HG02870 (cell line): Measurements from ENCODE around the gene RAB11FIP3.
A peak's percentile ranks its signal among the peaks of the same experiment; 100 is the strongest.
"Not testable (repeated sequence)": the region's sequence is repeated elsewhere in the genome, so short reads cannot be mapped to it uniquely, and the experiment has no call there.

Source experiments
- ATAC-seq: cut with Tn5 transposase; IDR thresholded peaks from one replicate; pipeline ENCODE4 v1.9.1; 2021; ENCODE audit warnings: mild to moderate bottlenecking, moderate library complexity; ENCODE audit not compliant: unreplicated experiment

The RAB11FIP3 gene

DNA sequence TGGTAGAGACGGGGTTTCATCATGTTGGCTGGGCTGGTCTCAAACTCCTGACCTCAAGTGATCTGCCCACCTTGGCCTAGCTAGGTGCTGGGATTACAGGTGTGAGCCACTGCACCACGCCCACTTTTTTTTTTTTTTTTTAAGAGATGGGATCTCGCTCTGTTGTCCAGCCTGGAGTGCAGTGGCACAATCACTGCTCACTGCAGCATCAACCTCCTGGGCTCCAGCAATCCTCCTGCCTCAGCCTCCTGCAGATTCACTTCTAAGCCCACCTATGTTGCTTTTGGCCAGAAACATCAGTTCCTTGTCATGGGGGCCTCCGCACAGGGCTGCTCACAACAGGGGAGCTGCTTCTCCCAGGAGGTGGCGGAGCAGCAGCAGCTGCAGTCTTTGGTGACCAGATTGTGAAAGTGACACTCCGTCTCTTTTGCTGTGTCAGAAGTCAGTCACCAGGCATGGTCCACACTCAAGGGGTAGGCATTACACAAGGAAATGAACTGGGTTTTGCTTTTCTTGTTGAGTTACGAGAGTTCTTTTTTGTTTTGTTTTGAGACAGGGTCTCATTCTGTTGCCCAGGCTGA, 32.9 kb upstream of the RAB11FIP3 start:
- ATAC-seq, result no peak

DNA sequence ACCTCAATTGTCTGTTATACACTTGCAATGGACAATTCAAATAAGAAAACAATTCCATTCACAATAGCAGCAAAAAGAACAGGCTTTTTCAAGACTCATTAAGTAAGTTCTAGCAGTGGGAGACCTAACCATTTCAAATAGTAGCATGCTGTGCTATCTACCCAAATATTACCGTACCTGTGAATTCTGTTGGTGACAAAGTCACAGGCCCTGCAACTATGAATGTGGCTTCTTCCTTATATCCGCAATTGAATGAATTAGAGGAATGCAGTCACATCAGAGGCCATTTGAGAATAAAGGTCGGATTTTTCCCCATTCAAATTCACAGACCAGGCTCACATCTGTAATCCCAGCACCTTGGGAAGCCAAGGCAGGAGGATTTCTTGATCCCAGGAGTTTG, 29.2 kb upstream of the RAB11FIP3 start:
- ATAC-seq, result no peak

DNA sequence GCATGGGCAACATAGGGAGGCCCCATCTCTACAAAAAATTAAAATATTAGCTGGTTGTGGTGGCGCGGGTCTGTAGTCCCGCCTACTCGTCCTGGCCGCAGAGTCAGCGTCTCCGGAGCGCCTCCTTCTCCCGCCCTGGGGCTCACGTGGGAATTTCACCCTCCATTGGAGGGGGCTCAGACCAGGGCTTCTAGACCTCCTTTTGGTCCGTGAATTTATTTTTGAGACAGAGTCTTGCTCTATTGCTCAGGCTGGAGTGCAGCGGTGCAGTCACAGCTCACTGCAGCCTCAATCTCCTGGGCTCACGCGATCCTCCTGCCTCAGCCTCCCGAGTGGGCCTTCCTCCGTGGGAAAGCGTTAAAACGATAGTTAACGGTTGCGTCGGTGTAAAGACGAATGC, 28.8 kb upstream of the RAB11FIP3 start:
- no peak for ATAC-seq

DNA sequence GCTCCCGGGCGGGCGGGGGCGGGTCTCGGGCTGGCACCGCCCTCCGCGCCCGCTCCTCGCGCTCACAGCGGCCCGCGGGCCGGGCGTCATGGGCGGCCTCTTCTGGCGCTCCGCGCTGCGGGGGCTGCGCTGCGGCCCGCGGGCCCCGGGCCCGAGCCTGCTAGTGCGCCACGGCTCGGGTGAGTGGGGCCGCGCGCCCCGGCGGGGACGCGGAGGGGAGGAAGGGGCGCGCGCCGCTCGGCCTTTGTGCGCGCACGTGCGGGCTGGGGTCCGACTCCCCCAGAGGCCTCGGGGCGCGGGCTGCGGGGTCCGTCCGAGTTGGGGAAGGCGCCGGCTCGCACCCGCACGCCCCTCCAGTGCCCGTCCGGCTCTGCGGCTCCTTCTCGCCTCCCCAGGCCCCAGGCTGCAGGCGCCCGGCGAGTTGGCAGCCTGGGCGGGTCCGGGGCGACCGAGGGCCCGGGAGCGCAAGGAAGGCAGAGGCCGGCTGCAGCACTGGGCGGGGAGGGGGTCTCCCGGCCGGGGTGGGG, 28.3 kb upstream of the RAB11FIP3 start, which contains the start of gene NME4:
NME4 (plus strand) TSS at position 65 of the 527 bp plus-strand sequence; CDS start at position 89, 24 bp downstream.
- ATAC-seq, result no peak

DNA sequence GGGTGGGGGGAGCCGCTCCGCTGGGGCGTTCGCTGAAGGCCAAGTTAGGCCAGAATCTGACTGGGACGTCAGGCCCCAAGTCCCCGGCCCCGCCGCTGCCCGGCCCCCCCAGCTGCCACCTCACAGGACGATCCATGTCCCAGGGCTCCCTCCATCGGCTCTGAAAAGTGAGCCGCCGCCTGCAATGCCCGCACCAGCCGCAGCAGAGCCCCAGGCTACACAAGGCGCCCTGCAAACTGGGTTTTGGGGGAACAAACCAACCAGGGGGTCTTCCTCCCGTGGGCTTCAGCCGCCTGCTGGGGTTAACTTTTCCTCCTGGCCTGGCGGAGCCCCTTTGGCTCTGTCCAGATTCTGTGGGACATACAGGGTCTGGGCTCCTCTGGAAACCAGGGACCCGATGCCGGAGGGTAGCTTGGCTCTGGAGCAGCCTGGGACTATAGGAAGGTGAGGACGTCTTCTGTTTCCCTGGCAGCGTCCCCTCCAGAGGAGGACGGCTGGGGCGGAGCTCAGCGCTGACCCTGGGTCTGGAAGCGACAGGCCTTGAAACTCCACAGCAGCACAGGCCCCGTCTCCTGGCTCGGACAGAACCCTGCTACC, 27.6 kb upstream of the RAB11FIP3 start:
- no peak for ATAC-seq

DNA sequence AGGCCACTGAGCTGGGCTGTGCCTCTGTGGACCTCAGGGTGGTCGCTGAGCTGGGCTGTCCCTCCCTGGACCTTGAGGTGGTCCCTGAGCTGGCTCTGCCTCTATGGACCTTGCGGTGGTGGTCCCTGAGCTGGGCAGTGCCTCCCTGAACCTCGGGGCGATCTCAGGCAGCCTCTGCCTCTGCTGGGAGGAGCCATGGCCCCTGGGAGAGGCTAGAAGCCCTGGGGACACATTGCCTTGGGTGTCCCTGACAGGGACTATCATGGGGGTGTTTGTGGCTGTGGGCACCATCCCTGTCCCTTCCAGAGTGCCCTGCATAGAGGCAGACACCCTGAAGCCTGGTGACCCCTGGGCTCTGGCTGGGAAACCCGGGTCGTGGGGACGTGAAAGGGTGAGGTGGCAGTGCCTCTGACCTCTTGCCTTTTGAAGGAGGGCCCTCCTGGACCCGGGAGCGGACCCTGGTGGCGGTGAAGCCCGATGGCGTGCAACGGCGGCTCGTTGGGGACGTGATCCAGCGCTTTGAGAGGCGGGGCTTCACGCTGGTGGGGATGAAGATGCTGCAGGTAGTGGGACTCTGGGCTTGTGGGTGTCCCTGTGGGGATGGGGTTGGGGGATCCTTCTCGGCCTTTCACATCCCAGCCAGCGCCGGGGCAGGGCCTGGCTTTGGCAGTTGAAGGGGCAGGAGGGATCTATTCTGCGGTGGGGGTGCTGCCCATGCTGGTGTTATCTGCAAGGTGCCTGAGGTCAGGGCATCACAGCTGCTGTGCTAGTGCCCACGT, 26.7 kb upstream of the RAB11FIP3 start:
- no peak for ATAC-seq

DNA sequence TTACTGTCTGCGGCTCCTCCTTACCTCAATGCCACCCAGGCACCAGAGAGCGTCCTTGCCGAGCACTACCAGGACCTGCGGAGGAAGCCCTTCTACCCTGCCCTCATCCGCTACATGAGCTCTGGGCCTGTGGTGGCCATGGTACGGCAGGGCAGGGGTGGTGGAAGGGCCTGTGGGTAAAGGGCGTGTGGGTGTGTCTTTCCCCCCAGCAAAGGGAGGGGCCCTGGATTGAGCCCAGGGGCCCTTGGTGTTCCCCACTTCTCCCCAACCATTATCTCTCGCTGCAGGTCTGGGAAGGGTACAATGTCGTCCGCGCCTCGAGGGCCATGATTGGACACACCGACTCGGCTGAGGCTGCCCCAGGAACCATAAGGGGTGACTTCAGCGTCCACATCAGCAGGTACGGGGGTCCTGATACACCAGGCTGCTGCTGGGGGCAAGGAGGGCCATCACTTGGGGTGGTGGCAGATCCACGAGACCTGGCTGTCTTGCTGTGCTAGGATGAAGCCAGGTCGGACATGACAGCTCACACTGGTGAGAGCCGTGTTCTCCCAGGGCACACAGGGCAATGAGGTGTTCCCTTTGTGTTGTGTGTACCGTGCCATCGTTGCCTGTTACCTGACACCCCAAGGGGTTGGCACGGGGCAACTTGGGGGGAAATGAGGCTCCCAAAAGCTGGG, 26.0 kb upstream of the RAB11FIP3 start:
- ATAC-seq, result no peak

DNA sequence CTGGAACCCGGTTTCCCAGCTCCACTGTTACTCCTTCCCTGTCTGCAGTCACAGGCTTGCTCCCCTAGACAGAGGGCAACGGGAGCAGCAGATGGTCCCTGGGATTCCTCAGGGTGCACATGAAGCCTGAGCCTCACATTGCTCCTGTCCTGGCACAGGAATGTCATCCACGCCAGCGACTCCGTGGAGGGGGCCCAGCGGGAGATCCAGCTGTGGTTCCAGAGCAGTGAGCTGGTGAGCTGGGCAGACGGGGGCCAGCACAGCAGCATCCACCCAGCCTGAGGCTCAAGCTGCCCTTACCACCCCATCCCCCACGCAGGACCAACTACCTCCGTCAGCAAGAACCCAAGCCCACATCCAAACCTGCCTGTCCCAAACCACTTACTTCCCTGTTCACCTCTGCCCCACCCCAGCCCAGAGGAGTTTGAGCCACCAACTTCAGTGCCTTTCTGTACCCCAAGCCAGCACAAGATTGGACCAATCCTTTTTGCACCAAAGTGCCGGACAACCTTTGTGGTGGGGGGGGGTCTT, 25.3 kb upstream of the RAB11FIP3 start:
- no peak for ATAC-seq

DNA sequence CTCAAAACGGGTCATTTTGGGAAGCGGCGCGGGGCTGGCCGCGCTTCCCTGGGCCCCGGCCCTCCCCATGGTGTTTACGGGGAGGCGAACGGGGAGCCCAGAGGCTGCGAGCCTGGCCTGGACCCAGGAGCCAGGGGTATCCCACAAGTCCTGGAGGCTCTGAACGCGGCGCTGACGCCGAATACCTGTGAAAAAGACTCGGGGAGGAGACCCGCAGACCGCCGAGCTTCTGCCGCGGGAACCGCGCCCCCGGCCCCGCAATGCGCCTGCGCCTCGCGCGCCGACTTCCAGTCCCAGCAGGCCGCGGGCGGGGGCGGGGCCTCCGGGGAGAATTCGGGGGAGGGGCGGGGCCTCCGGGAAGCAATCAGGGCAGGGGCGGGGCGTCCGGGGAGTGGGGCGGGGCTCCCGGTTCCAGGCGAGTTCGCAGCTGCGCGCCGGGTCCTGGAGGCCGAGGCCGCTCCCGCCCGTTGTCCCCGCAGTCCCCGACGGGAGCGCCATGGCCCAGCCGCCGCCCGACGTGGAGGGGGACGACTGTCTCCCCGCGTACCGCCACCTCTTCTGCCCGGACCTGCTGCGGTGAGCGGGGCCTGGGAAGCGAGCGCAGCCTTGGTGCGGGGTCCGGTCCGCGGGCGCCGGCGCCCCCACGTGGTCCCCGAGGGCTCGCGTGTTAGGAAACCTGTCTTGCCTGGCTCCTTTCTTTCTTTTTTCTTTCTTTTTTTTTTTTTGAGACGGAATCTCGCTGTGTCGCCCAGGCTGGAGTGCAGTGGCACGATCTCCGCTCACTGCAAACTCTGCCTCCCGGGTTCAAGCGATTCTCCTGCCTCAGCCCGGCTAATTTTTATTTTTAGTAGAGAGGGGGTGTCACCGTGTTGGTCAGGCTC, 23.7 kb upstream of the RAB11FIP3 start, which contains the start of gene DECR2:
DECR2 (plus strand) TSS at position 418 of the 881 bp plus-strand sequence; CDS start at position 497, 79 bp downstream.
- ATAC-seq, result peak; percentile 40

DNA sequence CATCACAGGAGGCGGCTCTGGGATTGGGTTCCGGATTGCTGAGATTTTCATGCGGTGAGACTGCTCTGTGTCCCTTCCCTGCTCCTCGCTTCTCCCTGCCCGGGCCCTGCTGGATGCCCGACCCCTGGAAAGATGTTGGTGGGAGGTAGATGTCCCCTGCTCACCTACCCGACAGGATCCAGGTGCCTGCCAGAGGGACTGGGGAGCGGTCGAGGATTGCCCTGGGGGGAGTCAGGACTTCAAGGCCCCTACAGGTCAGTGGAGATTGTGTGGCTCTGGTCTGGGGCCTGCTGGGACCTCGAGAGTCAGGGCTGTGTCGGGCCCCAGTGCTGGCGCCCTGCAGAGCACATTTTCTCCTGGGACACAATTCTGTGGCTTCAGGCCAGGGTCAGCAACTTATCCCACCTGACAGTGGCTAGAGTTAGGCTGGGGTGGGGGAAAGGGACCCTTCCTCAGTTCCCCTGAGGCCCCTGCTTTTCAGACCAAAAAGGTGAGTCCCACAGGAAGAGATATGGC, 20.4 kb upstream of the RAB11FIP3 start:
- ATAC-seq, result no peak

DNA sequence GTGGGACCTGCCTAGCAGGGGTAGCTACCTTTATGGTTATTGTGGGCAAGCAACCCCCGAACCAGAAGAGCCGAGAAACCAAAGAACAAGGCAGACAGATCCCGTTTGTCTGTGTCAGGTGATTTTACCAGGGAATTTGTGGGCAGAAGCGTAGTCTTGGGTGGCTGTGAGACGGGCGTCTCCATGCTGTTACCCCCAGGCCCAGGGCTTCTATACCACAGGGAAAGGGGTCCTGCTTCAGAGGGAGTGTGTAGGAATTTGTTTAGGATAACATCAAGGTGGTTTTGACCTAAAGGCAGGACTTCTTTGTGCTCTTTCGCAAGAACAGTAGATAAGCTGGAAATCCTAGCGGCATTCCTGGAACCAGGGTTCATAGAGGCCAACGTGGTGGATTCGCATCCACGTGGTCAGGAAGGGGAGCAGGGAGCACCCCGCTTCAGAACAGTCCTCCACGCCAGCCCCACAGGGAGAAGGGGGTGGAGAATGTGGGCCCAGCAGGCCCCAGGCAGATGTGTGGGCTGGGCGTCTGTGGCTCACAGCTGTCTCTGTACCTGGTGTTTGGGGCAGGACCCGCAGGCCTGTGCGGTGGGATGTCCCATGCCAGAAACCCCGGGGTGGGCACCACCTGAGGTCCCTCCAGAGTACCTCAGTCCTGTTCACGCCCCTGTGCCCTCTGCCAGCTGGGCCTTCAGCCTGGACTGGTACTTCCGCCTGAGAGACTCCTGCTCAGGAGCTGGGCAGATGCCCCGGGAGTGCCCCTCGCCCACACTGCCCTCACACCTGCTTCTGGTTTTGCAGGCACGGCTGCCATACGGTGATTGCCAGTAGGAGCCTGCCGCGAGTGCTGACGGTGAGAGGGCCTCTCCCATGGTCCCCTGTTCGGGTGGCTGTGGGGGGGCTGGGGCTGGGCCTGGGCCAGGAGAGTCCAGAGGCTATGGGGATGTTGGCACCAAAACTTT, 19.6 kb upstream of the RAB11FIP3 start:
- no peak for ATAC-seq

DNA sequence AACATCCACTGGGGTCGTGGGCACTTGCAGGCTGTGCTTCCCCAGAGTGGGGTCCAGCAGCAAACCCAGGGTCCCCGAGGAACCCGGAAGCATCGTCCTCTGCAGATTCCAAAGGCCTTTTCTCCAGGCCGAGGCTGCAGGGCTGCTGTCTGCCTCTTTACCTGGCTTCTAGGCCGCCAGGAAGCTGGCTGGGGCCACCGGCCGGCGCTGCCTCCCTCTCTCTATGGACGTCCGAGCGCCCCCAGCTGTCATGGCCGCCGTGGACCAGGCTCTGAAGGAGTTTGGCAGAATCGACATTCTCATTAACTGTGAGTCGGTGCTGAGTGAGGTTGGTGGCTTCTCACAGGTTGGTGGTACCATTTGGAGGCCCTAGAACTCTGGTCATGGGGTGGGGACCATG, 18.2 kb upstream of the RAB11FIP3 start:
- ATAC-seq, result no peak

DNA sequence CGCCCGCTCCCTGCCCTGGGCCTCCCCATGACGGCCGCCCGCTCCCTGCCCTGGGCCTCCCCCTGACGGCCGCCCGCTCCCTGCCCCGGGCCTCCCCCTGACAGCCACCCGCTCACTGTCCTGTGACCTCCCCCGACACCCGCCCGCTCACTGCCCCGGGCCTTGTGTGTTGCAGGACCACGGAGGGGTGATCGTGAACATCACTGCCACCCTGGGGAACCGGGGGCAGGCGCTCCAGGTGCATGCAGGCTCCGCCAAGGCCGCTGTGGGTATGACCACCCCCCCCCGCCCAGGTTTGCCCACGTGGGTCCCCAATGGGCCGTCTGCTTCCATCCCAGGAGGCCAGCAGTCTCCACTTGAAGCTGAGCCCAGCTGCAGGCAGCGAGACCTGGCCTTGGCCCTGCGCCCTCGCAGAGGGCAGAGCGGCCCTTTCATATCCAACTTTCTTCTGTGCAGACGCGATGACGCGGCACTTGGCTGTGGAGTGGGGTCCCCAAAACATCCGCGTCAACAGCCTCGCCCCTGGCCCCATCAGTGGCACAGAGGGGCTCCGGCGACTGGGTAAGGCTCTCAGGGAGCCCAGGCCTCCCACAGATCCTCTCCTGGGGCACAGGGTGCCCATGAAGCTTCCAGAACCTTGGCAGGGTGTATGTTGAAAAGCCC, 14.8 kb upstream of the RAB11FIP3 start:
- no peak for ATAC-seq

DNA sequence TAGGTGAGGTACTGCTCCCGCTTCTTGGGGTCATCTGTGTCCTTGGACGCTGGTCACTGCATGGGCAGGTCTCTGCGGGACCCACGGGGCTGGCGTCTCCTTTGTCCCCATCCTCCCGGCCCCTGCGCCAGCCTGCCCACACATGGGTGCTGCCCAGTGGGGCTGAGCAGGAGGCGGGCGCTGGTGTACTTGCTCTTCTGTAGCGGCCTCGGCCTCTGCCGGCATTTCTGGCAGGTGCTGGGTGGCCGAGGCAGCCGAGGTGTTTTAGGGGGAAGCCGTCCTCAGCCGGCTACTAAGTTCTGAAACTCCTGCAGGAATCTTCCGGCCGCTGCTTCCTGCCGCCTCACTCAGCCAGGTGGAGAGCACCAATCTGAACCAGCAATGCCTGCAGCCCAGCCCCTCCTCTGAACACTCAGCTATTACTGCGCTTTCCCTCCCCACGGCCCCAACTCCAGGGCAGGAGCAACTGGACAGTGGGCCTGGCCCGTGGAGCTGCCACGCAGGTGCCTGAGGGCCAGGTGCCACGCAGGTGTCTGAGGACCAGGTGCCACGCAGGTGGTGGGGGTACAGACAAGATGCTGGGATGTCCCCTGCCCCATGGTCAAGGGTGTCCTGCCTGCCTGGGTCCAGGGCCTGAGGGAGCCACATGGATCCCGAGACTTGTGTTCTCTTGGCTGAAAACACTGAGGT, 13.7 kb upstream of the RAB11FIP3 start:
- no peak for ATAC-seq

DNA sequence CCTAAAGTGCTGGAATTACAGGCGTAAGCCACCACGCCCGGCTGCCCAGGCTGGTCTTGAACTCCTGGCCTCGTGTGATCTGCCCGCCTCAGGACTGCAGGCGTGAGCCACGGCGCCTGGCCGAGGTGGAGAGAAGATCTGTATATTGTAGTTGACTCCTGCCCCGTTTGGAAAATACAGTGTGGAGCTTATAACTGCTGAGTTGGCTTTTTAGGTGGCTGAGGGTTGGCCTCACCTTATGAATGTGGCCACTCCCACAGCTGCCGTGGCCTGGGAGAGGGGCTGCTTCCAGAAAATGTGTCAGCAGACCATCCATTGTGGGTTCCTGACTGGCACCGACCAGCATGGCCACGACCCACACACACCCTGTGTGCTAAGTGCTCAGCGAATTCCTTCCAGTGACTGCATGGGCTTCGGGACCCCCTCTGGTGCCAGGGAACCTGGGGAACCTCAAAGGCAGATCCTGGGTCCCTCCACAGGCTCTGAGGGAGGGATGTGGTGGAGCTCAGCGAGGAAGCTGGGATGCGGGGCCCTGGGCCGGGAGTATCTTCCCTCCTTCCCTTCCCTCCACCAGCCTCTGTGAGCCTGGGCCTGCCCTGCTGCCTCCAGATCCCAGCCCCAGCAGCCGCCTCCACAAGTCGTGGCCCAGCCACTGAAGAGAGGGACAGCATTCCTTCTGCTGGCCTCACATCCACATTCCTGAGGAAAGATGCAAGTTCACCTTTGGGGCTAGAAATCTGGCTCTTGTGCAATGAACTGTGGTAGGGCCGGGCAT, 10.9 kb upstream of the RAB11FIP3 start:
- ATAC-seq, result no peak

DNA sequence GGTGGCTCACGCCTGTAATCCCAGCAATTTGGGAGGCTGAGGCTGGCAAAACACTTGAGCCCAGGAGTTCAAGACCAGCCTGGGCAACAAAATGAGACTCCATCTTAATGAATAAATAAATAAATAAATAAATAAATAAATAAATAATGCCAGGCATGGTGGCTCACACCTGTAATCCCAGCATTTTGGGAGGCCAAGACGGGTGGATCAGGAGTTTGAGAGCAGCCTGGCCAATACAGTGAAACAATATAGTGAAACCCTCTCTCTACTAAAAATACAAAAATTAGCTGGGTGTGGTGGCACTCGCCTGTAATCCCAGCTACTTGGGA, 10.3 kb upstream of the RAB11FIP3 start:
- ATAC-seq, result not testable (repeated sequence)

DNA sequence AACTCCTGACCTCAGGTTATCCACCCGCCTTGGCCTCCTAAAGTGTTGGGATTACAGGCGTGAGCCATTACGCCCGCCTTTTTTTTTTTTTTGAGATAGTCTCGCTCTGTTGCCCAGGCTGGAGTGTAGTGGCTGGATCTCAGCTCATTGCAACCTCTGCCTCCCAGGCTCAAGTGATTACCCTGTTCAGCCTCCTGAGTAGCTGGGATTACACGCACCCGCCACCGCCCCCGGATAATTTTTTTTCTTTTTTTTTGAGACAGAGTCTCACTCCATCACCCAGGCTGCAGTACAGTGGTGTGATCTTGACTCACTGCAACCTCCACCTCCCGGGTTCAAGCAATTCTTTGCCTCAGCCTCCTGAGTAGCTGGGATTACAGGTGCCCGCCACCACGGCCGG, 3.3 kb upstream of the RAB11FIP3 start:
- ATAC-seq, result not testable (repeated sequence)
